B cell (primary cell): Measurements from ENCODE around the gene MDC1.

Source experiments
- CTCF ChIP-seq: fragments of 200-600 bp; IDR thresholded peaks from one replicate; pipeline ENCODE4 v1.8.0; 2022; ENCODE audit warnings: antibody characterized with exemption, mild to moderate bottlenecking
- EZH2 ChIP-seq: IDR thresholded peaks from 2 replicates; pipeline ENCODE4 v1.6.1; 2012; ENCODE audit warnings: borderline replicate concordance, low read depth, mild to moderate bottlenecking, moderate library complexity, low read length; ENCODE audit not compliant: insufficient read depth, poor library complexity, severe bottlenecking

DNA sequence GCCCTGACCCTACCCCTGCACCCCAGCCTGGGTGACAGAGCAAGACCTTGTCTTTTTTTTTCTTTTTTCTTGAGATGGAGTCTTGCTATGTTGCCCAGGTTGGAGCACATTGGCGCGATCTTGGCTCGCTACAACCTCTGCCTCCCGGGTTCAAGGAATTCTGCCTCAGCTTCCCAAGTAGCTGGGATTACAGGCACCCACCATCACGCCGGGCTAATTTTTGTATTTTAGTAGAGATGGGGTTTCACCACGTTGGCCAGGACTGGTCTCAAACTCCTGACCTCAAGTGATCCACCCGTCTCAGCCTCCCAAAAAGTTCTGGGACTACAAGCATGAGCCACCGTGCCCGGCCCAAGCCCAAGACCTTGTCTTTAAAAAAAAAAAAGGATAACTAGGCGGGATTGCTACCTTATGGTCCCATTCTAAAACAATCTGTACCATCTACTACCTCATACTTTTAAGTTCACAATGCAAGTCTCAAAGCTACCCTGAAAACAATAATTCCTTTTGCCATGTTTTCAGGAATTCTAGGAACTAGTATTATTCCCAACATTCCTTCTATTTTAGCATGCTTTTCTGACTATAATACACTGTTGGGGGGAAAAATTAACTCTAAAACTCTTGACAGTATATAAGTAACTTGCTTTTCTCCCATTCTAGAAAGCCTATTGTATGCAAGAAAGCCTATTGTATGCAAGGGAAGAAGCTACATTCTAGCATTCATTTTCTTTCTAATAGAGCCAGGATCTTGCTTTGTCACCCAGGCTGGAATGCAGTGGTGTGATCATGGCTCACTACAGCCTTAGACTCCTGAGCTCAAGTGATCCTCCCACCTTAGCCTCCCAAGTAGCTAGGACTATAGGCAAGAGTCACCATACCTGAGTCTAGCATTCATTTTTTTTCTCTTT is 9.7 kb upstream of the MDC1 start:
- TF ChIP-seq CTCF, result no peak
- no peak for TF ChIP-seq EZH2
